Erythroblast (primary cell): ENCODE data around the gene HNRNPC.
"Not testable (repeated sequence)": the region's sequence is repeated elsewhere in the genome, so short reads cannot be mapped to it uniquely, and the experiment has no call there.

ENCODE experiments used
- DNase-seq, 2 experiments: peaks; one replicate each; lab custom pipeline; 2025; lab: John Stamatoyannopoulos, UW
- GATA1 ChIP-seq: IDR thresholded peaks from 2 replicates; pipeline ENCODE4 v1.6.1; 2011; ENCODE audit warnings: low read depth, mild to moderate bottlenecking, control low read depth, low read length, moderate library complexity
- POLR2A ChIP-seq: IDR thresholded peaks from 2 replicates; pipeline ENCODE4 v1.6.1; 2011; ENCODE audit warnings: mild to moderate bottlenecking, low read length

Gene HNRNPC

DNA sequence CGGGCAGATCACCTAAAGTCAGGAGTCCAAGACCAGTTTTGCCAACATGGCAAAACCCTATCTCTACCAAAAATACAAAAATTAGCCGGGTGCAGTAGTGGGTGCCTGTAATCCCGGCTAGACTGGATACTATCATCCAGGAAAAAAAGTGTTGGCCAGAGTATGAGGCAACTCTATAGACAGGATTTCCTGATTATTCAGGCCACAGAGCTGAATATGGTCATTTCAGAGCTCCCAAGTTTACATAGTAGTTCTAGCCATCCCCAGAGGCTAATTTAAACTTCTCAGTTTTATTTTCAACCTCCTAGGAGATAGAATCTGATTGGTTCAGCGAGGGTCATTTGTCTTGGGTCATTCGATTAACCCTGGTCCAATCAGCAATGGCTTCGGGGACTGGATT lies 17.9 kb upstream of the HNRNPC start:
- no peak for TF ChIP-seq POLR2A
- no peak for TF ChIP-seq GATA1
- DNase-seq: no peak

- DNase-seq: not testable (repeated sequence)
Observed at GRCh38 chr14:21286516-21286915, 17.3 kb upstream of the HNRNPC start.

- DNase-seq: not testable (repeated sequence)
Observed at GRCh38 chr14:21281917-21282316, 12.7 kb upstream of the HNRNPC start.

- TF ChIP-seq POLR2A (no peak), GATA1 (no peak)
- no peak for DNase-seq
Observed at GRCh38 chr14:21279783-21280182, 10.5 kb upstream of the HNRNPC start, which contains the start of gene RPGRIP1. RPGRIP1 (plus strand) TSS chr14:21280083; CDS start chr14:21287977, 7,894 bp downstream.

- no peak for TF ChIP-seq GATA1
- no peak for TF ChIP-seq POLR2A
- no peak for DNase-seq
Observed at GRCh38 chr14:21278632-21279031, 9.4 kb upstream of the HNRNPC start.

GRCh38 chr14:21275261-21275858 lies 6.1 kb upstream of the HNRNPC start:
- TF ChIP-seq GATA1 (no peak), POLR2A (no peak)
- no peak for DNase-seq

DNA sequence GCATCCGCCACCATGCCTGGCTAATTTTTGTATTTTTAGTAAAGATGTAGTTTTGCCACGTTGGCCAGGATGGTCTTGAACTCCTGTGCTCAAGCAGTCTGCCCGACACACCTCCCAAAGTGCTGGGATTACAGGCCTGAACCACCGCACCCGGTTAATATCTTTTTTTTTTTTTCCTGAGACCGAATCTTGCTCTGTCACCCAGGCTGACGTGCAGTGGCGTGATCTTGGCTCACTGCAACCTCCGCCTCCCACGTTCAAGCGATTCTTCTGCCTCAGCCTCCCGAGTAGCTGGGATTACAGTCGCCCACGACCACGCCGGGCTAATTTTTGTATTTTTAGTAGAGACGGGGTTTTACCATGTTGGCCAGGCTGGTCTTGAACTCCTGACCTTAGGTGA lies 3.4 kb upstream of the HNRNPC start:
- not testable (repeated sequence) for DNase-seq

DNA sequence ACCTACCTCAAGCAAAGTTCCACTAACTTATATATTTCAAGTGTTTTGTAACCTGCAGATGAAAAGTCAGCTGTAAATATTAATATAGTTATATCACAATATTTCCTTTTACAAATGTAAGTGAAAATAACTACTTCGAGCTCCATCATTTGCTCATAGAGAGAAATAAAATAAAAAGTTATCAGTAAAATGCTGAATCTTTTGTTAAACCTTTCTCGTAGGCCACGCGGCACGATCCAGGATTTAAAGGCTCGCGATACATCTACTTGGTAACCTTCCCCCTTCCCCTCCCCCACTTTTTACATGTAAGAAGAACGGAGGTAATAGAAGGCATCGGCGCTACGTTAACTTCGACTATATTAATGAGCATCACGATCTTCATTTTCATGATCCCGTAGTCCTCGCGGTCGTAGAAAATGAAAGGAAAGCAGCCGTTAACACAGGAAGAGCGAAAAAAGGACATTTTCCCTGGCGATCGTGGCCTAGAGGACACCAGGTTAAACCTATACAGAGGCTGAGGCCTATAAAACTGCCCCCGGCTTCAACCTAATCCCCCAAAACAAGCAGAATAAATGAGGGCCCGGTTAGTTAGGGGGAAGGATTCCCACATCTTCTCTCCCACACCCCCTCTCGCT lies 508 bp downstream of the HNRNPC start:
- TF ChIP-seq POLR2A (no peak), GATA1 (no peak)
- DNase-seq: peak; percentile 78 to 83

- DNase-seq: peak; percentile 39 to 62
- TF ChIP-seq POLR2A: peak; percentile 3
- TF ChIP-seq GATA1: no peak
Observed at GRCh38 chr14:21267886-21268616, 1.2 kb downstream of the HNRNPC start.

DNA sequence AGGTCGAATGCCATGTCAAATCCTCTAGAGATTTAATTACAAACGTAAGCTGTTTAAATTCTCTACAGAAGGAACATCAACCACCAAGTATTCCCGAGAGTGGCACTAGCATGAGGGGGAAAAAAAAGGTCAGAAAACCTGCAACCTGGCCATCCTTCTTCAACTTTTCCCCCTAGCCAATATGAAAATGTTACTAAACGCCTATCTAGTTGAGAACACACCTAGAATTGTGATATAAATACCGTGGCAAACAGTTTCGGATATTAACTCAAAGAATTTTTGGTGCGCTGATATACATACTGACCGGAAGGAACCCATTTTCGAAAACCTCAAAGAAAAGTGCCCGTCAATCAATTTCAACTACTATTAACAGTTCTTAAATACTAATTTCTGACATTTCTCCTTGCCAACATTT lies 1.8 kb downstream of the HNRNPC start:
- peak; percentile 19 for TF ChIP-seq POLR2A
- TF ChIP-seq GATA1: no peak
- peak; percentile 32 to 58 for DNase-seq

DNA sequence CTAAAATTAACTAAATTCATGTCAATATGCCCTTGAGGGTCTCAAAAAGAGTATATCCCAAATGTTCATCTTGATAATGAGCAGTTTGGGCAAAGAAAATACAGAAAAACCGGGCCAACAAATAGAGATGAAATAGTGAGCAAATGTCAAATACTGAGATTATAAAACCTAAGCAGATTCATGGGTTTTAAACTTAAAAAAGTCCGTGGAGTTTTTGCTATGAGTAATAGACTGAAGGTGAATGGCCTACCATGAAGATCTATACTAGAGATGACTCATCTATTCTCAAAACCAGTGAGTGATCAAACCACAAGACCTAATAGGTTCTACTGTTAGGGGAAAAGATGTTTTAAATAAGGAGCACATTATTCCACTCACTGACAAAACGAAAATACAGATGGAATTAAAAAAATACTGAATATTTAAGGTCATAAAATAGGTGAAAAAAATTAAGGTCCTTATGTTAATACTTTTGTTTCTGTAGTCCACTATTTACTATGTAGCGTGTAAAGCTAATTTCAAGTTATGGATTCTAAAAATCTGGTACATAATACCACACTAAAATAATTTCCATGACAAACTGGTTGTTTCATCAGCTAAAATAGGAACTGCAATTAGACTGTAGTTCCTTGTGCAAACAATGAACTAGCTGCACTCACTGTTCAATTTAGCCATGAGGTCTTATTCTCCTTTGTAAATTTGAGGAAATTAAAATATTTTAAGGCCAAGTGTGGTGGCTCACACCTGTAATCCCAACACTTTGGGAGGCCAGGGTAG lies 5.0 kb downstream of the HNRNPC start:
- TF ChIP-seq POLR2A: no peak
- no peak for TF ChIP-seq GATA1
- DNase-seq: peak; percentile 25 to 38

DNA sequence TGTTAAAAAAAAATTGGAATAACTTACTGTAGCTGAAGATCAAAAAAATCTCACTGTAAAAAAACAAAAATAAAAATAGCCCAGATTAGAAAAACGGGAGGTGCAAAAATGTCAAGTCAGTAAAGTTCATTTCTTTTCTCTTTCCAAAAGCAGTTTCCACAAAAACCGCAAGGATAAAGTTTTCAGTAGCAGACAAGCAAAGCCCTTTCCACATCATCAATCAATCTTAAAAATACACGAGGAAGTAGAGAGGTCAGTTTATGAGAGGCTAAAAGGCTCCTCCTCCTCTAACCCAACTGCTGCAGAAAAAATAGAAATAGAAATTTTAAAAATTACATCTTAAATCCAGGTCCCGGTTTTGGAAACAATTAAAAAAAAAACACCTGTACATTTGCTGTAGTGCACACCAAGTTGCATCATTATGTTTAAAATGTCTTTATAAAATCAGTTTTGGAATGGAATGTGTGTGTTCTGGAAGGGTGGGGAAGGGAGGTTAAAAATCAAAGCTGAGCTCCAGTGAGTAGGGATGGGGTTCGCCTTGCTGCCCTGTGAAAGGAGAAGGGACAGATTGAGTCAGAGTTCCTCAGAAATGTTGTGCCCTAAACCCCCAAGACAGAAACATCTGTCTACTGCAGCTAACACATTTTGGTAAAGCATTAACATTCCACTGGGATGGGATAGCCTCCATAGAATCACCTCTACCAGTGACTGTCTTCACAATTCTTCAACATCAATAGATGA lies 5.8 kb downstream of the HNRNPC start:
- no peak for DNase-seq
- TF ChIP-seq POLR2A: no peak

- no peak for DNase-seq
- TF ChIP-seq POLR2A (no peak), GATA1 (no peak)
Observed at GRCh38 chr14:21262410-21262809, 6.8 kb downstream of the HNRNPC start.
